GM18870 (cell line): ENCODE results near the gene PTF1A.

Experiments
- ATAC-seq: cut with Tn5 transposase; IDR thresholded peaks from one replicate; pipeline ENCODE4 v1.9.1; 2021; ENCODE audit warnings: moderate library complexity; ENCODE audit not compliant: unreplicated experiment

Gene PTF1A

DNA sequence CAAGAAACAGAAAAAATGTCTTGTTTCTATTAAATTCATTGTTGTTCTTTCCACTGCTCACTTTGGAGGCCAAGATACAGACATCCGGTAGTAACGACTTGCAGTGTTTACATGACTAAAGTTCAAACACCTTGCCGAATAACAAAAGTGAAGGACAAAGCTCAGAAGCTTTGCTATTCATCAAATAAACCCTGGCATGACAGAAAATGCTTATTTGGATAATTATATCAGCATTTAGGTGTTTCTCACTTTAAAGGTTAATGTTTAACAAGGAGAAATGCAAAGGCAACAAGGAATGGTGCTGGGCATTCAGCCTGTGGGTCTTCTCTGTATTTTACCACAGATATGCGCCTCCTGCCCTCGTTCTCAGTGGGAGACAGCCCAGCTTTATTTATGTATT is 5.4 kb upstream of the PTF1A start:
- ATAC-seq = no peak

DNA sequence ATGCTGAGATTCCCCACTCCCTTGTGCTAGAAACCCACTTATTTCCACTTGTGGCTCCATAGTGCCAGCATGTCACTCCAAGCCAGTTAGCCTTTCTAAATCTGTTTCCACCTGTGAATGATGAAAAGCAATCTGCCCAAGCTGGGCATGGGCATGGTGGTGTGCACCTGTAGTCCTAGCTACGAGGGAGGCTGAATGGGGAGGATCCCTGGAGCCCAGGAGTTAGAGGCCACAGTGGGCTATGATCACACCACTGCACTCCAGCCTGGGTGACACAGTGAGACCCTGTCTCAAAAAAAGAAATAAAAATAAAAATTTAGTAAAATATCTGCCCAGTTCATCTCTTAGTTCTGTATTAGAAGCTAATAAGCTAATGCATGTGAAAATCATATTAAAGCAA is 5.0 kb upstream of the PTF1A start:
- no peak for ATAC-seq

GRCh38 chr10:23189024-23189423 is 3.1 kb upstream of the PTF1A start:
- ATAC-seq = no peak

GRCh38 chr10:23190872-23191763 is 994 bp upstream of the PTF1A start:
- ATAC-seq = no peak

DNA sequence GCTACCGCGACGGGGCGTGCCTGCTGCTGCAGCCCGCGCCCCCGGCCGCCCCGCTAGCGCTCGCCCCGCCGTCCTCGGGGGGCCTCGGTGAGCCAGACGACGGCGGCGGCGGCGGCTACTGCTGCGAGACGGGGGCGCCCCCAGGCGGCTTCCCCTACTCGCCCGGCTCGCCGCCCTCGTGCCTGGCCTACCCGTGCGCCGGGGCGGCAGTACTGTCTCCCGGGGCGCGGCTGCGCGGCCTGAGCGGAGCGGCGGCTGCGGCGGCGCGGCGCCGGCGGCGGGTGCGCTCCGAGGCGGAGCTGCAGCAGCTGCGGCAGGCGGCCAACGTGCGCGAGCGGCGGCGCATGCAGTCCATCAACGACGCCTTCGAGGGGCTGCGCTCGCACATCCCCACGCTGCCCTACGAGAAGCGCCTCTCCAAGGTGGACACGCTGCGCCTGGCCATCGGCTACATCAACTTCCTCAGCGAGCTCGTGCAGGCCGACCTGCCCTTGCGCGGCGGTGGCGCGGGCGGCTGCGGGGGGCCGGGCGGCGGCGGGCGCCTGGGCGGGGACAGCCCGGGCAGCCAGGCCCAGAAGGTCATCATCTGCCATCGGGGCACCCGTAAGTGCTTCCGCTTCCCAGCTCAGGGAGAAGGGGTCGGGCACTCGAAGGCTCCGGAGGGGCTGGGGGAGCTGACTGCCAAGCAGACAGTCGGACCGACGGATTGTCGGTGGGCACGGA is 761 bp downstream of the PTF1A start:
- ATAC-seq = no peak

- no peak for ATAC-seq
Observed at GRCh38 chr10:23193435-23194074, 1.4 kb downstream of the PTF1A start.

- ATAC-seq = no peak
Observed at GRCh38 chr10:23194471-23194965, 2.4 kb downstream of the PTF1A start.

DNA sequence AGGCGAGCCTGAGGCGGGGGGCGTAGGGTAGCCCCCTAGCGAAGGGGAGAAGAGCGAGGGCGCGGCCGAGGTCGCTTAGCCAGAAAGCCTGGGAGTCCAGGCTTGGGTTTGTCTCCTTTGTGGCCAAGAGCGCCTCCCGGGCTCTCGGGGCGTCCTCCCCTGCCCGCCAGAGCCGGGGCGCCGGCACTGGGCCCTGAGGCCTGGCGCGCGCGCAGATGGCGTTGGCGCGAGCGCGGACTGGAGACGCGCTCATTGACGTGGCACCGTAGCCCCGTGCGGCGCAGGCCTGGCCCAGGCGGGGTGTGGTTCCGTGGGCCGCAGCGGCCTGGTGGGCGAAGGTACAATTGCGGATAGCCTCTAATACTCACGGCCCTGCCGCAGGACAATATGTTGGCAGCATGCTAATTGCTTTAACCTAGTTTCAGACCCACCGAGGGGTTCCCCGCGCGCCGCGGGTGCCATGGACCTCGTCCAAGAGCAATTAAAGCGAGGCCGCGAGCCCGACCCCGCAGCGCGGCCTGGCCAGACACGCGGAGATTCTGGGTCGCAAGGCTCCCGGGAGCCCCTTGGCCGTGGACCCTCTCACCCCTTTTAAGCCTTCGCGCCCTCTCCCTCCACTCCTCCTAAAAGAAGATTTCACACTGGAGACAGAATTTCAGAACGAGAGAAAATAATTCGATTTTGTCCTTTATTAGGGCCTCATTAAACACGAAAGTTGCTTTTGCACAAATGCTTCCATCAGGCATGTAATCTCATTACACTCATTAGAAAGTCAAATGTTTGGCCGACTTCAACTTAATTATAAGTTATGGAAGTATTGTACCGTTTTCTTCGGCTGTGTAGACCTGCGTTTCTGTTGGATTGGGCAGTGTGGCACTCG is 3.1 kb downstream of the PTF1A start:
- no peak for ATAC-seq

DNA sequence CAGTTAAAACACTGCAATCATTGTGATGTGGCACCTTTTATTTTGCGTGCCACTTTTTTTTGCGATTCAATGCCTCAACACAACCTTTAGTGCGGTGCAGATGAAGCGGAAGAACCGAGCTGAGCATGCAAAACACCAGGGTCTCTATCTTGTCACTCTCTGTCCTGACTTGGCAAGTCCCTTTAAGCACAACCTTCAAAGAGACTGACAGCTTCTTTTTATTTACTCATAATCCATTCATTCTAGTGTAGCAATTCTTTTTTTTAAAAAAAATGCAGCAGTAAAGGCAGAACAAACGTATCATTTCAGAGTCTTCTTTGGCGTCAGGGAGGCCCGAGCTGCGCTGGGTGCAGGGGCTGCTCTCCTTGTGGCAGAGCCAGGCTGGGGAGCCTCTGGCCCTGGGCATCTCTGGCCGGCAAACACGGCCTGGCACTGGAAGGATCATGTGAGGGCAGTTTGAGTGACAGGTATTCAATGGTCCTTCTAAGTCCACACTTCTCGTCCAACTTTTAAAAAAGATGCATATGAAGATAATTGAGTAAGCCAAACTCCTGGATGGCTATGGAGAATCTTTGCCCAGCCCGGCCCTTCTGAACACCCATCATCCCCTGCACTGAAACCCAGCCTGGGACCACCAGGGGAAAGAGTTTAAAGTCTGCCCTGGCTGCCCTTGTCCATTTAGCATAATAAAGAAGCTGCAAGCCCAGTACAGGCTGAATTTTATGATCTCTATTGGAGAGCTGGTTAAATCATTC is 3.9 kb downstream of the PTF1A start:
- no peak for ATAC-seq

GRCh38 chr10:23196915-23197314 is 4.8 kb downstream of the PTF1A start:
- ATAC-seq = no peak

DNA sequence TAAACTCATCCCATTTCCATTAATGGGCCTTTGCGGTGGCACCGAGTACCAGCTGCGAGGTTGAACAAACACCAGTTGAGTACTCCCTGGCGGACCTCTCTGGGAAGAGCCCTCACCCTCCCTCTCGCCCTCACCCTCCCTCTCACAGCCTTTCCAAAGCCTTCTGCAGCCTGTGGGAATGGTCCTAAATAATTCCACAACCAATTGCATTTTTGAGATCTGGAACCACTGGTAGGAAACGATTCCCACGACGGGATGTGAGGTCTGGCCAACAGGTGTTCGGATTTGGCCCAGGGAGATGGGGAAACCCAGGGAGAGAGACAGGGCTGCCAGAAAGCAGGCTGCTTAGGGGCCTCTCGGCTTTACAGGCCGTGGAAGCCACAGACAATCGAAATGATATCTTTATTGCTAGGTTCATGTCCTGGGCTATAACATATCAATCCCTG is 5.3 kb downstream of the PTF1A start:
- no peak for ATAC-seq

DNA sequence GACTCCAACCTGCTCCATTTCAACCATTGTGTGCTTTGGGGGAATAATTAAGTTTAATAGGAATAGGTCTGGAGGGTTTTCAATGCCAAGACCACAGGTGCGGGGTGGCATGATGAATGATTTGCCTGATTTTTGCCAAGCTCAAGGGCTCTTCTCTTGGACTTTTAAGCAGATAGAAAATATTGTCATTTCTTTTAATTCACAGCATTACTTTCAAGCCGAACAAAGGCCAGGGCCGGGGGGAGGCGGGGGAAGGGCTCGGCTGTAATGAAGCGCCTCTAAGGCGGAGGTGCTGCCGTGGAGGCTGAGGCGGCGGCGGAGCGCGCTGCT is 6.5 kb downstream of the PTF1A start:
- no peak for ATAC-seq

DNA sequence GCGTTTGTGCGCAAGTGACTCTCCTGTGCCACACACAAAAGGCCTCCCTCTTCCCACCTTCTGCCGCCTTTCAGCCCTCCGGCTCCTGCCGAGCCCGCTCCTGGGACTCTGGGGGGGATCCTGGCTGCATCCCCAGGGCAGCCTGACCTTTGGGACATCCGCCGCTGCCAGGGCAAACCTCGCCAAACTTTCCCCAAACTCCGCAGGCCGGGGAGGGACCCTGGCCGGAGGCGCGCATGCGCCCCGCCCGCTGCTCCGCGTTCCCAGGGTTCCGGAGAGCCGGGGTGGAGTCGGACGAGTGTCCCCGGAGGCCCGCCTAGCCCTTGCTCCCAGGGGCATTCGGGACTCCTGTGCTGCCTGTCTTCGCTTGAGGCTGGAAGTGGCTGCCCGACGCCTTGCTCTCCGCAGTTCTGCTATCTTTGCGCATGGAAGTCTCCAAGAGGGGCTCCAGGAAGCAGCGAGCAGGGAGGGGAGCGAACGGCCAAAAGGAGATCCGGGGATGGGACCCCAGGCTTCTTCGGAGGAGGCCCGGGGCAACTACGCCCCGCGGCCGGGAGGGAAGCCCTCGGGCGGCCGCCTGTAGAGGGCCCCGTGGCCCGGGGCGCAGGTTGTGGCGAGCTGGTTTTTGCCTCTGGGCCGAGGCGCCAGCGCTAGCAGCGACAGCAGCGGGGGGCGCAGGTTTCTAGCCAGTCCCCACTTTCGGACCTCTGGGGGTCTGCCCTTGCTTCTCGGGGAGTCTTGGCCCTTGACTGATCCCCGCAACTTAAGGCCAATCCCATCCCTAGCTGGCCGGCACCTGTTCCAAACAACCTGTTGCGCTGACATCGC is 7.0 kb downstream of the PTF1A start:
- ATAC-seq = no peak

DNA sequence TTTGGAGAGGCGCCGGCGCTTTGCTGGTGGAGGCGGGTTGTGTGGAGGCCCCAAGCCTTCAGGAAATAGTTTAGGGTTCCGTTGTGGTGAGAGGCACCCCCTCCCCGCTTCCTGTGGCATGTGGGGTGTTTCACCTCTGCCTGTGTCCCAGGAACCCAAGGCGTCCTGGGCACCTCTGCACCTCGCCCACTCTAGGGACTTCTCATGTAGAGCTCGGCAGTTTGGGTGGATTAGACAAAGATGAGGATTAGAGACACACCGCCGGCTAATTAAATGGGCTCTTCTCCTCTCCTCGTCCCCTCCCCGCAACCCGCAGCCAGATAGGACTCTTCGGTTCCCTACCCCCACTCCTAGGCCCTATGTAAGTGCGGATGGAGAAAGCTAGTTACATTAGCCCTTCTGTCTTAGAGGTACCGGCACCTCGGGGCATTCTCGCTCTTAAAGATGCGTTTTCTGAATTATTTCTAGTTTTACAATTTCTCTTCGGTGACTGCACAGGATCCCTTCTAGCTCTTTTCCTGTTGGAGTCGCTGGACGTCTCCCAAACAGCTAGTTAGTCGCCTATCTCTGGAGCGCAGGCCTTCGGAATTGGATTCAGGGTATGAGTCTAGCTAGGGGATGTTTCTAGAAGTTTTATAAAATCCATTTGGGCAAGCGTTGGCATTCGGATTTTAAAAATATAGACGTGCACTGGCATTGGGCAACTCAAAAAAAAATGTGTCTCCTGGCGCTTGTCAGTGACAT is 7.8 kb downstream of the PTF1A start:
- ATAC-seq = no peak

DNA sequence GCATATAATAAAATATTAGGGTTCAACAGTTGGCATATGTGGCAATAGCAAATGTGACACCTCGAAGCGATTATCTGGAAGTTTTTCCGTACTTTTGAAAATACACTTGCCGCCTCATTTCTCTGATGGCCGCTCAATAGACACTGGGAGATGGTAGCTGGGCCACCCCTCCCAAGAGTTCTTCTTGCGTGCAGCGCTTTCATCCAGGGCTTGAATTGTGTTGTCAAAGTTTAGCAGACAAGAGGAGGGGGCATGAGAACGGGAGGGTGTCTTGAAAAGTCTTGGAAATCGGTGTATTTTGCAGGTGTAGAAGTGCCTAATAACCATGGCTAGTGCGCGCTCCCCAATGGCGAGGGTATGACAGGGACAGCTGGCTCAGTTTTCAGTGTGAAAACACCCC is 8.5 kb downstream of the PTF1A start:
- no peak for ATAC-seq

DNA sequence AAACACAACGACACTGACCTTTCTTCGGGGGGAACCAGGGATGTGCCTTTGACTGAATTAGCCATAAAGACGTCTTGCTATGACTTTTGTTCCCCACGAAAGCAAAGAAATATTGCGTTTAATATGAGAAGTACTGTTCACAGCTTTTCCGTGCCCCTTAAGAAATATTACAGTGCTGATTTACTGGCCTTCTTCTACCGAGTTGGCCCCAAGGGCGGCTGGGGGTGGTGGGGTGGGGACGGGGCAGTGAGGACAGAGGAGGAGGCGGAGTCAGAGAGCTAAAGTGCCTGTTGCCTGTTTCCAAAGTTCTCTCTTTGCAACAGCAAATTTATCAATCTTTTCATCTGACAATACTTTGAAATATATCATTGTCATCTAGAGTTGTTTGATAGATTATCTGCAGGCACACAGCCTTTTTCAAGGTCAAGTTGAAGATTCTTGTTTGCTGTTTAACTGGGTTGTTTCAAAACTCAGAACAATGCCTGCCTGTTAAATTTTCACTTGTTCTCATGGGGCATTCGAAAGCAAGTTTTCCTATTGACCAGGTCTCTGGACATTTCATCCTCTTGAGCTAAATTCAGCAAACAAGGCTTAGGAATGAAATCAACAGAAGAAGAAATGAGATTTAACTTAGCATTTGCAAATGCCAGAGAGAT is 9.0 kb downstream of the PTF1A start:
- no peak for ATAC-seq

- ATAC-seq = no peak
Observed at GRCh38 chr10:23201837-23202236, 9.7 kb downstream of the PTF1A start.

GRCh38 chr10:23202779-23203178 is 10.7 kb downstream of the PTF1A start:
- ATAC-seq = no peak
